CD4-positive, CD25-positive, alpha-beta regulatory T cell (primary cell): ENCODE results near the gene TRH. TPM values are rescaled to one million over a fixed set of nuclear protein-coding genes. Genes with fewer than 3 reads are reported as not detected.

Experiments
- ATAC-seq, 2 donors: fragments of 150-1000 bp; cut with Tn5 transposase; one replicate each; pipeline ENCODE4 v1.10.0; 2021; ENCODE audit warnings: low read depth in 2 of 2, moderate number of reproducible peaks in 2 of 2, moderate library complexity in 1 of 2
- DNase-seq, 3 donors: peaks; one replicate each; pipeline versions ENCODE4 v3.0.0 to v3.0.0-alpha.2; 2012 to 2022; ENCODE audit warnings: mixed read lengths in 1 of 3
- H3K27ac ChIP-seq: one replicate; pipeline ENCODE4 v1.7.0; 2013; ENCODE audit warnings: mild to moderate bottlenecking, low read length; ENCODE audit not compliant: insufficient read depth, poor library complexity, severe bottlenecking
- H3K27me3 ChIP-seq: one replicate; pipeline ENCODE4 v1.7.0; 2013; ENCODE audit warnings: low read length; ENCODE audit not compliant: control insufficient read depth, insufficient read depth
- H3K36me3 ChIP-seq: one replicate; pipeline ENCODE4 v1.7.0; 2013; ENCODE audit warnings: mild to moderate bottlenecking, low read length, moderate library complexity; ENCODE audit not compliant: control insufficient read depth, insufficient read depth
- H3K4me1 ChIP-seq: 2 replicates; pipeline ENCODE4 v1.7.0; 2013; ENCODE audit warnings: mild to moderate bottlenecking, low read length; ENCODE audit not compliant: insufficient read depth, control insufficient read depth, poor library complexity, severe bottlenecking
- H3K4me3 ChIP-seq: one replicate; pipeline ENCODE4 v1.7.0; 2013; ENCODE audit warnings: low read depth, mild to moderate bottlenecking, low read length, moderate library complexity
- H3K9me3 ChIP-seq, 2 experiments: 1 replicate in 1 of 2; 2 replicates in 1 of 2; pipeline ENCODE4 v1.7.0; 2013; ENCODE audit warnings: low read length in 2 of 2, mild to moderate bottlenecking in 1 of 2, moderate library complexity in 1 of 2; ENCODE audit not compliant: control insufficient read depth in 2 of 2
- H3K27ac Mint-ChIP-seq, 3 donors: one replicate each; pipeline ENCODE4 v1.8.0; 2020 to 2022; ENCODE audit warnings: mild to moderate bottlenecking in 3 of 3, mixed read lengths in 3 of 3, moderate library complexity in 2 of 3
- H3K27me3 Mint-ChIP-seq: one replicate; pipeline ENCODE4 v1.8.0; 2022; ENCODE audit warnings: mild to moderate bottlenecking, mixed read lengths
- H3K36me3 Mint-ChIP-seq: one replicate; pipeline ENCODE4 v1.8.0; 2020; ENCODE audit warnings: mixed read lengths
- H3K4me1 Mint-ChIP-seq, 4 donors: one replicate each; pipeline ENCODE4 v1.8.0; 2020 to 2022; ENCODE audit warnings: mixed read lengths in 4 of 4, mild to moderate bottlenecking in 1 of 4
- H3K4me3 Mint-ChIP-seq, 4 donors: one replicate each; pipeline ENCODE4 v1.8.0; 2020 to 2022; ENCODE audit warnings: mild to moderate bottlenecking in 4 of 4, mixed read lengths in 4 of 4, moderate library complexity in 3 of 4
- H3K9me3 Mint-ChIP-seq, 7 donors: one replicate each; pipeline ENCODE4 v1.8.0; 2020 to 2022; ENCODE audit warnings: mixed read lengths in 7 of 7, mild to moderate bottlenecking in 3 of 7, moderate library complexity in 2 of 7
- polyA plus RNA-seq, 4 donors: library from polyadenylated mRNA; unstranded; fragments of 300-500 nt; fragmentation: Illumina TruSeq; gene quantifications; one replicate each; pipeline ENCODE4 v1.2.3, GENCODE V29; 2021
- total RNA-seq: library from RNA; stranded (reverse); gene quantifications from one replicate; pipeline ENCODE4 v1.2.3, GENCODE V29; 2022

The TRH gene
- total and polyA plus RNA-seq, 5 donors from 2014 or later, result not detected

GRCh38 chr3:129966876-129967275, 7.6 kb upstream of the TRH start:
- Histone ChIP-seq H3K27ac (no peak overlapping the region), H3K27me3 (peaks cover 2% of the 10 kb centered on the region), H3K36me3 (no peaks in the 10 kb centered on the region), H3K9me3 (no peaks in the 10 kb centered on the region), H3K4me1 (no peaks in the 10 kb centered on the region), H3K4me3 (no peak overlapping the region)
- DNase-seq (no peak), ATAC-seq (no peak)
- Mint-ChIP-seq H3K27me3 (peaks cover 11% of the 10 kb centered on the region), H3K4me3 (no peak overlapping the region), H3K27ac (no peak overlapping the region), H3K4me1 (no peaks in the 10 kb centered on the region), H3K36me3 (no peaks in the 10 kb centered on the region), H3K9me3 (peaks cover 0 to 4% (median 0%) of the 10 kb centered on the region in 7 donors)

DNA sequence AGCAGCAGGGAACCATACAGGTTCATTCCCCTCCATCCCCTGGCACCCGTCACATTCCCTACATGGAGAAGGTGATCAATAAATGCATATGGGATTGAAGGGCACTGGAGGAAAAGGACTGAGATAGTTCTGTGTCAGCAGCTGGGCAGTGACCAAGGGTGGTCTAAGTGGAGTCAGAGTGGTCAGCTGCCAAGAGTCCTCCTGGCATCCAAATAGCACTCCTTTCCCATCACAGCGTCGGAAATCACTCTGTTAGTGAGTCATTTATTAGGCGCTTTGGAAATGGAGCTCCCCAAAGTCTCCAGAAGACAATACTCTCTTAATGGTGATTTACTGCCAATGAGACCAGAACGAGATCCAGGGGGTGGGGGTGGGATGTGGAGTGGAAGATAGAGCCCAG, 6.8 kb upstream of the TRH start:
- Mint-ChIP-seq H3K27me3 (peaks cover 20% of the 10 kb centered on the region), H3K27ac (no peak overlapping the region), H3K36me3 (no peaks in the 10 kb centered on the region), H3K9me3 (peaks cover 0 to 7% (median 0%) of the 10 kb centered on the region in 7 donors), H3K4me3 (no peak overlapping the region), H3K4me1 (no peaks in the 10 kb centered on the region)
- DNase-seq, result no peak
- H3K36me3 ChIP-seq, result no peaks in the 10 kb centered on the region
- H3K4me1 ChIP-seq, result no peaks in the 10 kb centered on the region
- H3K4me3 ChIP-seq, result no peak overlapping the region
- no peak for ATAC-seq
- no peaks in the 10 kb centered on the region for H3K9me3 ChIP-seq
- H3K27ac ChIP-seq, result no peak overlapping the region
- peaks cover 2% of the 10 kb centered on the region for H3K27me3 ChIP-seq

GRCh38 chr3:129971351-129972052, 3.0 kb upstream of the TRH start:
- Mint-ChIP-seq H3K36me3 (no peaks in the 10 kb centered on the region), H3K27ac (no peak overlapping the region), H3K4me1 (peaks cover 0 to 21% (median 4%) of the 10 kb centered on the region in 4 donors), H3K9me3 (peaks cover 0 to 5% (median 0%) of the 10 kb centered on the region in 7 donors), H3K4me3 (no peak overlapping the region), H3K27me3 (peaks cover 55% of the 10 kb centered on the region)
- Histone ChIP-seq H3K4me1 (peaks cover 16% of the 10 kb centered on the region), H3K9me3 (no peaks in the 10 kb centered on the region), H3K27ac (no peak overlapping the region), H3K27me3 (peaks cover 6% of the 10 kb centered on the region), H3K4me3 (no peak overlapping the region), H3K36me3 (no peaks in the 10 kb centered on the region)
- ATAC-seq, result no peak
- no peak for DNase-seq

DNA sequence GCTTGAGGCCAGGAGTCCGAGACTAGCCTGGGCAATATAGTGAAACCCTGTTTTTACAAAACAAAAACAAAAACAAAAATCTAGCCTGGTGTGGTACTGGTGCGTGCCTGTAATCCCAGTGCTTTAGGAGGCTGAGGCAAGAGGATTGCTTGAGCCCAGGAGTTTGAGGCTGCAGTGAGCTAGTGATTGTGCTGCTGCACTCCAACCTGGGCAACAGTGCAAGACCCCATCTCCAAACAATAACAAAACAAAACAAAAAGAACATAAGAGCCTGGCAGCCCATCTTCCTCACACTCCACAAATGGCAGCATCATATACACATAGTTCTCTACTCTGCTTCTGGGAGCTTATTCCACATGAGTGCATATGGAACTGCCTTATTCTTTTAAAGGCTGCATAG, 2.2 kb upstream of the TRH start:
- ATAC-seq (no peak), DNase-seq (no peak)
- H3K4me3 ChIP-seq, result no peak overlapping the region
- Mint-ChIP-seq H3K4me1 (peaks cover 0 to 21% (median 4%) of the 10 kb centered on the region in 4 donors), H3K36me3 (no peaks in the 10 kb centered on the region), H3K9me3 (peaks cover 0 to 5% (median 0%) of the 10 kb centered on the region in 7 donors), H3K27ac (no peak overlapping the region), H3K27me3 (peaks cover 63% of the 10 kb centered on the region), H3K4me3 (no peak overlapping the region)
- no peaks in the 10 kb centered on the region for H3K9me3 ChIP-seq
- peaks cover 6% of the 10 kb centered on the region for H3K27me3 ChIP-seq
- H3K36me3 ChIP-seq, result no peaks in the 10 kb centered on the region
- H3K27ac ChIP-seq, result no peak overlapping the region
- peaks cover 16% of the 10 kb centered on the region for H3K4me1 ChIP-seq

DNA sequence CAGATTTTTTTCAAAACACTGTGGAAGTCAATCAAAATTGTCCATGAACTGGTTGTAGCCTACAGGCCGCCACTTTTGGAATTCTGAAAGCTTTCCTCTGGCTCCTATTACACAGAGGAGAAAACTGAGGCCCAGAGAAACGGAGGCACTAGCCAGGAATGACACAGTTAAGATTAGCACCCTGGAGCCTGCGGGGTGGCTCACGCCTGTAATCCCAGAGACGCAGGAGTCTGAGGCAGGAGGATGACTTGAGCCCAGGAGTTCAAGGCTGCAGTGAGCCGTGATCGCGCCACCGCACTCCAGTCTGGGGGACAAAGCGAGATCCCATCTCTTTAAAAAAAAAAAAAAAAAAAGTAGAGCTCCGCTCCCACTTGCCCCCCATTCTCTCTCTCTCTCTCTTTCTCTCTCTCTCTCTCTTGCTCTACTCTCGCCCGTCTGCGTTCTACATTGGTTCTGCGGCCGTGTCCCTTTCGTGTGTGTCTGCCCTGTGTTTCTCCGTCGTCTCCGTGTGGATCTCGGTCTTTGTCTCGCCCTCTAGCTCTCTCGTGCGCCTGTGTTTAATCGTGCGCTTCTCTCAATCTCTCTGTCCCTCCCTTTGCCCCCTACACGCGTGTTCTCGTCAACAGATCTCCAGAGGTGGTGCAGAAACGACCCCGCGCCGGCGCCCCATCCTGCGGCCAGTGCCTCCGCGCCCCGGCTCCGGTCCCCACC, 512 bp upstream of the TRH start:
- Histone ChIP-seq H3K27ac (no peak overlapping the region), H3K9me3 (no peaks in the 10 kb centered on the region), H3K4me1 (peaks cover 16% of the 10 kb centered on the region), H3K36me3 (no peaks in the 10 kb centered on the region), H3K27me3 (peaks cover 11% of the 10 kb centered on the region), H3K4me3 (no peak overlapping the region)
- ATAC-seq, result no peak
- no peak for DNase-seq
- peaks cover 0 to 21% (median 4%) of the 10 kb centered on the region in 4 donors for H3K4me1 Mint-ChIP-seq
- H3K27me3 Mint-ChIP-seq, result peaks cover 70% of the 10 kb centered on the region
- H3K36me3 Mint-ChIP-seq, result no peaks in the 10 kb centered on the region
- peaks cover 0 to 5% (median 0%) of the 10 kb centered on the region in 7 donors for H3K9me3 Mint-ChIP-seq
- H3K27ac Mint-ChIP-seq, result no peak overlapping the region
- H3K4me3 Mint-ChIP-seq, result peak overlapping the region in 2 of 4 donors; percentile 42 to 69

GRCh38 chr3:129974833-129975704, 549 bp downstream of the TRH start:
- H3K27ac Mint-ChIP-seq, result no peak overlapping the region
- peaks cover 70% of the 10 kb centered on the region for H3K27me3 Mint-ChIP-seq
- no peaks in the 10 kb centered on the region for H3K36me3 ChIP-seq
- H3K4me1 ChIP-seq, result peaks cover 16% of the 10 kb centered on the region
- no peak overlapping the region for H3K27ac ChIP-seq
- no peaks in the 10 kb centered on the region for H3K9me3 ChIP-seq
- peak overlapping the region; percentile 37 to 87 (median 78) for H3K4me3 Mint-ChIP-seq
- H3K27me3 ChIP-seq, result peaks cover 11% of the 10 kb centered on the region
- peak overlapping the region; percentile 32 for H3K4me3 ChIP-seq
- ATAC-seq (peak in 1 of 2 donors; percentile 33), DNase-seq (peak in 1 of 3 donors; percentile 10)
- no peaks in the 10 kb centered on the region for H3K36me3 Mint-ChIP-seq
- H3K9me3 Mint-ChIP-seq, result peaks cover 0 to 5% (median 0%) of the 10 kb centered on the region in 7 donors
- H3K4me1 Mint-ChIP-seq, result peaks cover 0 to 21% (median 4%) of the 10 kb centered on the region in 4 donors

DNA sequence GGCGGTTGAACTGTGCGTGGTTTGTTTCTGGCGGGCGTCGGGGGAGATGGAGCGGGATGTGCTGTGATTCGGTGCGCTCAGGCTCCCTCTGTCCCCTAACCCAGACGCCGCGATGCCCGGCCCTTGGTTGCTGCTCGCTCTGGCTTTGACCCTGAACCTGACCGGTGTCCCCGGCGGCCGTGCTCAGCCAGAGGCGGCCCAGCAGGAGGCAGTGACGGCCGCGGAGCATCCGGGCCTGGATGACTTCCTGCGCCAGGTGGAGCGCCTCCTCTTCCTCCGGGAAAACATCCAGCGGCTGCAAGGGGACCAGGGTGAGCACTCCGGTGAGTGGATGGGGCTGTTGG, 1.2 kb downstream of the TRH start:
- H3K4me3 ChIP-seq, result no peak overlapping the region
- H3K4me1 ChIP-seq, result peaks cover 16% of the 10 kb centered on the region
- H3K27ac Mint-ChIP-seq, result no peak overlapping the region
- ATAC-seq, result no peak
- H3K27ac ChIP-seq, result no peak overlapping the region
- no peaks in the 10 kb centered on the region for H3K9me3 ChIP-seq
- no peaks in the 10 kb centered on the region for H3K36me3 Mint-ChIP-seq
- no peak for DNase-seq
- H3K9me3 Mint-ChIP-seq, result peaks cover 0 to 4% (median 0%) of the 10 kb centered on the region in 7 donors
- no peaks in the 10 kb centered on the region for H3K36me3 ChIP-seq
- peak overlapping the region in 1 of 4 donors; percentile 41 for H3K4me3 Mint-ChIP-seq
- H3K4me1 Mint-ChIP-seq, result peaks cover 0 to 21% (median 4%) of the 10 kb centered on the region in 4 donors
- H3K27me3 Mint-ChIP-seq, result peaks cover 70% of the 10 kb centered on the region
- H3K27me3 ChIP-seq, result peaks cover 11% of the 10 kb centered on the region
